ENCODE measurements around the gene PGM1.

- TF ChIP-seq CBFB (CRISPR knock-in tag; IDR thresholded peaks at IDR 0.05; ENCODE audit: low read depth) (no peak), NFATC4 (CRISPR knock-in tag; IDR thresholded peaks at IDR 0.05) (no peak), FOXK1 (CRISPR knock-in tag; IDR thresholded peaks at IDR 0.05) (no peak), ZNF138 (CRISPR knock-in tag; conservative IDR thresholded peaks at IDR 0.05) (no peak; the same call in 1 of the 2 replicates), PRDM15 (CRISPR knock-in tag; IDR thresholded peaks at IDR 0.05) (no peak), SP1 (CRISPR knock-in tag; conservative IDR thresholded peaks at IDR 0.05) (no peak)
- TF ChIP-seq, protein P1, sequence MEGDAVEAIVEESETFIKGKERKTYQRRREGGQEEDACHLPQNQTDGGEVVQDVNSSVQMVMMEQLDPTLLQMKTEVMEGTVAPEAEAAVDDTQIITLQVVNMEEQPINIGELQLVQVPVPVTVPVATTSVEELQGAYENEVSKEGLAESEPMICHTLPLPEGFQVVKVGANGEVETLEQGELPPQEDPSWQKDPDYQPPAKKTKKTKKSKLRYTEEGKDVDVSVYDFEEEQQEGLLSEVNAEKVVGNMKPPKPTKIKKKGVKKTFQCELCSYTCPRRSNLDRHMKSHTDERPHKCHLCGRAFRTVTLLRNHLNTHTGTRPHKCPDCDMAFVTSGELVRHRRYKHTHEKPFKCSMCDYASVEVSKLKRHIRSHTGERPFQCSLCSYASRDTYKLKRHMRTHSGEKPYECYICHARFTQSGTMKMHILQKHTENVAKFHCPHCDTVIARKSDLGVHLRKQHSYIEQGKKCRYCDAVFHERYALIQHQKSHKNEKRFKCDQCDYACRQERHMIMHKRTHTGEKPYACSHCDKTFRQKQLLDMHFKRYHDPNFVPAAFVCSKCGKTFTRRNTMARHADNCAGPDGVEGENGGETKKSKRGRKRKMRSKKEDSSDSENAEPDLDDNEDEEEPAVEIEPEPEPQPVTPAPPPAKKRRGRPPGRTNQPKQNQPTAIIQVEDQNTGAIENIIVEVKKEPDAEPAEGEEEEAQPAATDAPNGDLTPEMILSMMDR (IDR thresholded peaks at IDR 0.05) = no peak
These were observed 81.7 kb downstream of the PGM1 start for GRCh38 chr1:63674865-63675419.

All from WTC11 (cell line).